ENCODE data around the gene TMEM200A.

- TF ChIP-seq, protein P1, sequence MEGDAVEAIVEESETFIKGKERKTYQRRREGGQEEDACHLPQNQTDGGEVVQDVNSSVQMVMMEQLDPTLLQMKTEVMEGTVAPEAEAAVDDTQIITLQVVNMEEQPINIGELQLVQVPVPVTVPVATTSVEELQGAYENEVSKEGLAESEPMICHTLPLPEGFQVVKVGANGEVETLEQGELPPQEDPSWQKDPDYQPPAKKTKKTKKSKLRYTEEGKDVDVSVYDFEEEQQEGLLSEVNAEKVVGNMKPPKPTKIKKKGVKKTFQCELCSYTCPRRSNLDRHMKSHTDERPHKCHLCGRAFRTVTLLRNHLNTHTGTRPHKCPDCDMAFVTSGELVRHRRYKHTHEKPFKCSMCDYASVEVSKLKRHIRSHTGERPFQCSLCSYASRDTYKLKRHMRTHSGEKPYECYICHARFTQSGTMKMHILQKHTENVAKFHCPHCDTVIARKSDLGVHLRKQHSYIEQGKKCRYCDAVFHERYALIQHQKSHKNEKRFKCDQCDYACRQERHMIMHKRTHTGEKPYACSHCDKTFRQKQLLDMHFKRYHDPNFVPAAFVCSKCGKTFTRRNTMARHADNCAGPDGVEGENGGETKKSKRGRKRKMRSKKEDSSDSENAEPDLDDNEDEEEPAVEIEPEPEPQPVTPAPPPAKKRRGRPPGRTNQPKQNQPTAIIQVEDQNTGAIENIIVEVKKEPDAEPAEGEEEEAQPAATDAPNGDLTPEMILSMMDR (conservative IDR thresholded peaks at IDR 0.05 in 1 of 2, IDR thresholded peaks at IDR 0.05 in 1 of 2; ENCODE audit: extremely low read depth in 1 of 2, insufficient read depth in 1 of 2, low read depth in 1 of 2, low read length in 2 of 2), result no peak
- TF ChIP-seq EZH2 (IDR thresholded peaks at IDR 0.05; ENCODE audit: borderline replicate concordance, low read length), result no peak
Observed at GRCh38 chr6:130426066-130426721, 60.4 kb downstream of the TMEM200A start.
